IMR-90 (cell line): ENCODE measurements around the gene HNMT. TPM values are rescaled to one million over a fixed set of nuclear protein-coding genes. Genes with fewer than 3 reads are reported as not detected.

ENCODE experiments used
- ATAC-seq: fragments of 200-7000 bp; cut with Tn5 transposase; 2 replicates; pipeline ENCODE4 v1.9.1; 2020; ENCODE audit warnings: low read depth, mild to moderate bottlenecking, moderate library complexity
- BruUV-seq: library from RNA; stranded (reverse); fragments of 400-500 nt; replicated peaks from 2 replicates; lab custom pipeline; 2021; lab: Mats Ljungman, UMichigan
- CTCF ChIA-PET: fragments of 300-600 bp; formaldehyde crosslinking; extraction: SDS; loops from one replicate; lab custom pipeline; 2021; ENCODE audit warnings: antibody characterized with exemption; lab: Yijun Ruan, JAX
- POLR2A ChIA-PET: fragments of 300-600 bp; sonication (Branson Sonifier 250); formaldehyde crosslinking; loops from one replicate; lab custom pipeline; 2022; ENCODE audit warnings: antibody characterized with exemption; ENCODE audit not compliant: unreplicated experiment; lab: Charles Lee
- DNase-seq: peaks from one replicate; pipeline ENCODE4 v3.0.0; 2013
- H2AFZ ChIP-seq: replicated peaks from 2 replicates; pipeline ENCODE3; 2013; ENCODE audit warnings: low read length, mild to moderate bottlenecking; ENCODE audit not compliant: poor library complexity
- H2AK5ac ChIP-seq: 2 replicates; pipeline ENCODE4 v1.6.1; 2013; ENCODE audit warnings: low read depth, low read length, inconsistent platforms
- H2AK9ac ChIP-seq: replicated peaks from 2 replicates; pipeline ENCODE3; 2013; ENCODE audit warnings: mild to moderate bottlenecking, low read depth, low read length, moderate library complexity; ENCODE audit not compliant: poor library complexity
- H2BK120ac ChIP-seq: 2 replicates; pipeline ENCODE4 v1.6.1; 2013; ENCODE audit warnings: low read depth, low read length, inconsistent platforms
- H2BK15ac ChIP-seq: 3 replicates; pipeline ENCODE4 v1.6.1; 2013; ENCODE audit warnings: low read depth, low read length, inconsistent platforms
- H2BK20ac ChIP-seq: 2 replicates; pipeline ENCODE4 v1.6.1; 2013; ENCODE audit warnings: low read depth, mild to moderate bottlenecking, inconsistent platforms, low read length, moderate library complexity
- H2BK5ac ChIP-seq: 2 replicates; pipeline ENCODE4 v1.6.1; 2013; ENCODE audit warnings: mild to moderate bottlenecking, low read depth, low read length, inconsistent platforms; ENCODE audit not compliant: poor library complexity, severe bottlenecking
- H3K14ac ChIP-seq: replicated peaks from 2 replicates; pipeline ENCODE4 v1.6.1; 2013; ENCODE audit warnings: low read depth, low read length, inconsistent platforms
- H3K18ac ChIP-seq: 2 replicates; pipeline ENCODE4 v1.6.1; 2013; ENCODE audit warnings: low read depth, low read length, control low read depth
- H3K23ac ChIP-seq: 2 replicates; pipeline ENCODE4 v1.6.1; 2013; ENCODE audit warnings: low read depth, low read length, inconsistent platforms
- H3K27ac ChIP-seq: 2 replicates; pipeline ENCODE4 v1.5.1; 2013; ENCODE audit warnings: mild to moderate bottlenecking, control low read depth, low read length; ENCODE audit not compliant: insufficient read depth
- H3K27me3 ChIP-seq: 2 replicates; pipeline ENCODE4 v1.6.1; 2013; ENCODE audit warnings: low read length; ENCODE audit not compliant: control insufficient read depth, insufficient read depth
- H3K36me3 ChIP-seq: 2 replicates; pipeline ENCODE4 v1.6.1; 2013; ENCODE audit warnings: low read length, mixed read lengths; ENCODE audit not compliant: control insufficient read depth, insufficient read depth
- H3K4ac ChIP-seq: 2 replicates; pipeline ENCODE4 v1.6.1; 2013; ENCODE audit warnings: low read depth, low read length, inconsistent platforms
- H3K4me1 ChIP-seq: 2 replicates; pipeline ENCODE4 v1.6.1; 2013; ENCODE audit warnings: low read length, mixed read lengths; ENCODE audit not compliant: control insufficient read depth, insufficient read depth
- H3K4me2 ChIP-seq: 2 replicates; pipeline ENCODE4 v1.6.1; 2013; ENCODE audit warnings: low read depth, mild to moderate bottlenecking, control low read depth, low read length, moderate library complexity
- H3K4me3 ChIP-seq: 2 replicates; pipeline ENCODE4 v1.5.1; 2013; ENCODE audit warnings: low read depth, mild to moderate bottlenecking, control low read depth, low read length, moderate library complexity; ENCODE audit not compliant: insufficient read depth
- H3K56ac ChIP-seq: 2 replicates; pipeline ENCODE4 v1.6.1; 2013; ENCODE audit warnings: low read length, inconsistent platforms; ENCODE audit not compliant: insufficient read depth; ENCODE audit errors: extremely low read depth
- H3K79me1 ChIP-seq, 2 experiments: 2 replicates each; pipeline ENCODE4 v1.6.1; 2013; ENCODE audit warnings: low read length in 2 of 2, inconsistent platforms in 1 of 2, low read depth in 1 of 2
- H3K9ac ChIP-seq: 2 replicates; pipeline ENCODE4 v1.6.1; 2013; ENCODE audit warnings: low read depth, low read length, control low read depth
- H3K9me1 ChIP-seq: 2 replicates; pipeline ENCODE4 v1.6.1; 2013; ENCODE audit warnings: low read length, inconsistent platforms; ENCODE audit not compliant: insufficient read depth
- H3K9me3 ChIP-seq: 2 replicates; pipeline ENCODE4 v1.6.1; 2013; ENCODE audit warnings: low read length; ENCODE audit not compliant: control insufficient read depth, insufficient read depth
- H4K20me1 ChIP-seq: 2 replicates; pipeline ENCODE4 v1.6.1; 2013; ENCODE audit warnings: low read length, inconsistent platforms; ENCODE audit not compliant: insufficient read depth
- H4K5ac ChIP-seq: 2 replicates; pipeline ENCODE4 v1.6.1; 2013; ENCODE audit warnings: mild to moderate bottlenecking, low read depth, low read length, control low read depth
- H4K8ac ChIP-seq, 2 experiments: 2 replicates each; pipeline ENCODE4 v1.6.1; 2013; ENCODE audit warnings: low read depth in 2 of 2, low read length in 2 of 2, control low read depth in 1 of 2, inconsistent platforms in 1 of 2
- H4K91ac ChIP-seq: 2 replicates; pipeline ENCODE4 v1.6.1; 2013; ENCODE audit warnings: low read depth, low read length, inconsistent platforms; ENCODE audit not compliant: insufficient read depth
- BHLHE40 ChIP-seq: fragments of 150-350 bp; IDR thresholded peaks from 2 replicates; pipeline ENCODE4 v1.6.1; 2016; ENCODE audit warnings: mild to moderate bottlenecking, low read depth, low read length
- CEBPB ChIP-seq: IDR thresholded peaks from 2 replicates; pipeline ENCODE4 v1.6.1; 2012; ENCODE audit warnings: low read depth, low read length, improper control_type of control experiment
- CHD1 ChIP-seq: IDR thresholded peaks from 2 replicates; pipeline ENCODE4 v1.6.1; 2012; ENCODE audit warnings: low read depth, low read length, improper control_type of control experiment
- FOS ChIP-seq: fragments of 150-350 bp; IDR thresholded peaks from 2 replicates; pipeline ENCODE4 v1.6.1; 2016; ENCODE audit warnings: low read depth, low read length
- MAZ ChIP-seq: IDR thresholded peaks from 2 replicates; pipeline ENCODE4 v1.6.1; 2012; ENCODE audit warnings: low read depth, mild to moderate bottlenecking, low read length, improper control_type of control experiment, moderate library complexity, borderline replicate concordance
- MXI1 ChIP-seq: IDR thresholded peaks from 2 replicates; pipeline ENCODE4 v1.6.1; 2012; ENCODE audit warnings: low read depth, mild to moderate bottlenecking, low read length, moderate library complexity, borderline replicate concordance
- NFE2L2 ChIP-seq: fragments of 150-350 bp; IDR thresholded peaks from 2 replicates; pipeline ENCODE4 v1.6.1; 2016; ENCODE audit warnings: low read depth, mild to moderate bottlenecking, low read length
- POLR2A ChIP-seq: IDR thresholded peaks from 2 replicates; pipeline ENCODE4 v1.6.1; 2012; ENCODE audit warnings: mild to moderate bottlenecking, low read depth, low read length
- RAD21 ChIP-seq: IDR thresholded peaks from 2 replicates; pipeline ENCODE4 v1.6.1; 2012; ENCODE audit warnings: low read length, improper control_type of control experiment
- RCOR1 ChIP-seq: IDR thresholded peaks from 2 replicates; pipeline ENCODE4 v1.6.1; 2012; ENCODE audit warnings: mild to moderate bottlenecking, low read length, improper control_type of control experiment; ENCODE audit not compliant: insufficient replicate concordance
- RFX5 ChIP-seq: IDR thresholded peaks from 2 replicates; pipeline ENCODE4 v1.8.0; 2012; ENCODE audit warnings: low read depth, mild to moderate bottlenecking, low read length, moderate library complexity
- SMC3 ChIP-seq: fragments of 150-350 bp; IDR thresholded peaks from 2 replicates; pipeline ENCODE4 v1.6.1; 2016; ENCODE audit warnings: low read depth, mild to moderate bottlenecking, antibody characterized with exemption, low read length, moderate library complexity
- WGBS, 2 experiments: methylation state at CpG; one replicate each; pipeline versions ENCODE4 v1.1.5 to v1.1.7; 2013; ENCODE audit warnings: missing lambda C conversion rate in 2 of 2; ENCODE audit not compliant: insufficient read length in 1 of 2; ENCODE audit errors: extremely low coverage in 2 of 2; 5-methylcytosine and 5-hydroxymethylcytosine counted together
- dilution Hi-C: fragments of 300-500 bp; cut with HindIII; formaldehyde crosslinking; loops from one replicate; pipeline ENCODE4 v1.14.3; 2018; ENCODE audit warnings: low sequenced_read_pairs; ENCODE audit not compliant: unreplicated experiment
- in situ Hi-C: fragments of 300-500 bp; cut with MboI; formaldehyde crosslinking; loops from 3 replicates; pipeline ENCODE4 v1.14.3; 2019; ENCODE audit warnings: low sequenced_read_pairs, inconsistent platforms, mixed read lengths
- intact Hi-C: fragments of 100-400 bp; cut with micrococcal nuclease; formaldehyde crosslinking; loops from 2 replicates; pipeline ENCODE4 v1.10.0; 2022
- polyA plus RNA-seq, 3 experiments: library from polyadenylated mRNA; depleted of rRNA; stranded (reverse); fragments of >200 nt; gene quantifications; 2 replicates each; pipeline ENCODE4 v1.2.3, GENCODE V29; 2012; ENCODE audit warnings: low replicate concordance in 1 of 3
- total RNA-seq: library from RNA; depleted of rRNA; stranded (reverse); fragments of >200 nt; gene quantifications from 2 replicates; pipeline ENCODE4 v1.2.3, GENCODE V29; 2012
- TF ChIP-seq, protein P1 (sequence below): conservative IDR thresholded peaks from 2 replicates; pipeline ENCODE4 v1.5.1; 2012; ENCODE audit warnings: mild to moderate bottlenecking, low read depth, low read length, improper control_type of control experiment
- TF ChIP-seq, protein P2 (sequence below): fragments of 150-350 bp; IDR thresholded peaks from 2 replicates; pipeline ENCODE4 v1.6.1; 2016; ENCODE audit warnings: low read depth, mild to moderate bottlenecking, low read length, moderate library complexity, borderline replicate concordance
- TF ChIP-seq, protein P3 (sequence below): fragments of 150-350 bp; IDR thresholded peaks from 2 replicates; pipeline ENCODE4 v1.6.1; 2017; ENCODE audit warnings: mild to moderate bottlenecking, antibody characterized with exemption, low read length, low read depth

HNMT gene
- total and polyA plus RNA-seq, 2 of the 4 experiments (the other 2 are of a cell fraction) = 6.4 to 14.2 TPM

DNA sequence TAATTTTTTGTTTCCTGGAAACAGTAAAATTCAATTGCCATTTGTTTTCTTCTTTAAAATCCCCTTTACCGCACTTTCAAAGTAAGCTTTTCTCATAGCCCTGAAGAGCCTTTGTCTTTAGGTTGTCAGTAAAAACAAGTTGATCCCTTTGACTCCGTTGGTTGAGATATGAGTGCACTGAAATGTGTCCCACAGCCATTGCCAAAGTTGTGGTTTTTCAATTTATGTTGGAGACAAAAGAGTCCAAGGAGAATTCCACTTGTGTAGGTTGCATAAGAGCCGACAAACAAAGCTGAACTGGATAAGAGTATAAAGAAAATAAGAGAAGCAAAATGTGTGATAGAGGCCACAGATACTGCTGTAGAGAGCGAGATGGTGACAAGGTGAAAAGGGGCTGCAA lies 26.1 kb upstream of the HNMT start:
- H2BK120ac ChIP-seq = no peak overlapping the region

More for the DNA sequence above, 26.1 kb upstream of the HNMT start:
- no peaks in the 10 kb centered on the region; the same call in 1 of the 2 replicates for H3K9me3 ChIP-seq
- in situ Hi-C loops (no loop called here), intact Hi-C loops (no loop called here), dilution Hi-C loops (no loop called here)
- H3K18ac ChIP-seq = no peak overlapping the region
- no peaks in the 10 kb centered on the region for H3K79me1 ChIP-seq
- no peak overlapping the region for H3K14ac ChIP-seq
- H3K56ac ChIP-seq = no peak overlapping the region
- H3K23ac ChIP-seq = no peak overlapping the region
- no peak overlapping the region for H2AK5ac ChIP-seq
- no peak overlapping the region for H3K4me3 ChIP-seq
- no peak overlapping the region for H3K4me2 ChIP-seq
- H2BK15ac ChIP-seq = no peak overlapping the region
- H2AK9ac ChIP-seq = no peak overlapping the region
- WGBS, 2 experiments = 19% methylated on average over 2 of the region's 4 CpGs; no CpG with 5 or more reads in 1 of the 2 experiments
- no TSS peak for BruUV-seq
- H3K9ac ChIP-seq = no peak overlapping the region
- POLR2A ChIA-PET = interaction anchor here (0.6 to 0.7 kb wide), 2 partner anchors 9 to 26 kb away, joined by 3 to 9 read pairs; no protein-coding TSS in a partner anchor
- H3K27me3 ChIP-seq = no peaks in the 10 kb centered on the region; the same call in 1 of the 2 replicates
- no peak overlapping the region for H4K5ac ChIP-seq
- no peaks in the 10 kb centered on the region for H4K20me1 ChIP-seq
- peaks cover 8% of the 10 kb centered on the region; the same call in 1 of the 2 replicates for H3K4me1 ChIP-seq
- CTCF ChIA-PET = interaction anchor here (0.7 to 1.3 kb wide), 2 partner anchors 10 to 448 kb away, joined by 3 read pairs; no protein-coding TSS in a partner anchor
- peak; percentile 59 for DNase-seq
- no peak for TF ChIP-seq RCOR1
- TF ChIP-seq MXI1 = no peak
- TF ChIP-seq NFE2L2 = no peak
- TF ChIP-seq RAD21 = no peak
- no peak for TF ChIP-seq SMC3
- no peak for TF ChIP-seq MAZ
- no peak for TF ChIP-seq CEBPB
- TF ChIP-seq CHD1 = no peak
- no peak for TF ChIP-seq RFX5
- TF ChIP-seq, protein P1, sequence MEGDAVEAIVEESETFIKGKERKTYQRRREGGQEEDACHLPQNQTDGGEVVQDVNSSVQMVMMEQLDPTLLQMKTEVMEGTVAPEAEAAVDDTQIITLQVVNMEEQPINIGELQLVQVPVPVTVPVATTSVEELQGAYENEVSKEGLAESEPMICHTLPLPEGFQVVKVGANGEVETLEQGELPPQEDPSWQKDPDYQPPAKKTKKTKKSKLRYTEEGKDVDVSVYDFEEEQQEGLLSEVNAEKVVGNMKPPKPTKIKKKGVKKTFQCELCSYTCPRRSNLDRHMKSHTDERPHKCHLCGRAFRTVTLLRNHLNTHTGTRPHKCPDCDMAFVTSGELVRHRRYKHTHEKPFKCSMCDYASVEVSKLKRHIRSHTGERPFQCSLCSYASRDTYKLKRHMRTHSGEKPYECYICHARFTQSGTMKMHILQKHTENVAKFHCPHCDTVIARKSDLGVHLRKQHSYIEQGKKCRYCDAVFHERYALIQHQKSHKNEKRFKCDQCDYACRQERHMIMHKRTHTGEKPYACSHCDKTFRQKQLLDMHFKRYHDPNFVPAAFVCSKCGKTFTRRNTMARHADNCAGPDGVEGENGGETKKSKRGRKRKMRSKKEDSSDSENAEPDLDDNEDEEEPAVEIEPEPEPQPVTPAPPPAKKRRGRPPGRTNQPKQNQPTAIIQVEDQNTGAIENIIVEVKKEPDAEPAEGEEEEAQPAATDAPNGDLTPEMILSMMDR = no peak
- TF ChIP-seq, protein P2, sequence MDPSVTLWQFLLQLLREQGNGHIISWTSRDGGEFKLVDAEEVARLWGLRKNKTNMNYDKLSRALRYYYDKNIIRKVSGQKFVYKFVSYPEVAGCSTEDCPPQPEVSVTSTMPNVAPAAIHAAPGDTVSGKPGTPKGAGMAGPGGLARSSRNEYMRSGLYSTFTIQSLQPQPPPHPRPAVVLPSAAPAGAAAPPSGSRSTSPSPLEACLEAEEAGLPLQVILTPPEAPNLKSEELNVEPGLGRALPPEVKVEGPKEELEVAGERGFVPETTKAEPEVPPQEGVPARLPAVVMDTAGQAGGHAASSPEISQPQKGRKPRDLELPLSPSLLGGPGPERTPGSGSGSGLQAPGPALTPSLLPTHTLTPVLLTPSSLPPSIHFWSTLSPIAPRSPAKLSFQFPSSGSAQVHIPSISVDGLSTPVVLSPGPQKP = no peak
- TF ChIP-seq, protein P3, sequence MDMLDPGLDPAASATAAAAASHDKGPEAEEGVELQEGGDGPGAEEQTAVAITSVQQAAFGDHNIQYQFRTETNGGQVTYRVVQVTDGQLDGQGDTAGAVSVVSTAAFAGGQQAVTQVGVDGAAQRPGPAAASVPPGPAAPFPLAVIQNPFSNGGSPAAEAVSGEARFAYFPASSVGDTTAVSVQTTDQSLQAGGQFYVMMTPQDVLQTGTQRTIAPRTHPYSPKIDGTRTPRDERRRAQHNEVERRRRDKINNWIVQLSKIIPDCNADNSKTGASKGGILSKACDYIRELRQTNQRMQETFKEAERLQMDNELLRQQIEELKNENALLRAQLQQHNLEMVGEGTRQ = no peak
- TF ChIP-seq BHLHE40 = no peak
- no peak for TF ChIP-seq POLR2A
- TF ChIP-seq FOS = no peak
- no peak overlapping the region for H2AFZ ChIP-seq
- H2BK20ac ChIP-seq = no peak overlapping the region
- H2BK5ac ChIP-seq = no peak overlapping the region
- H4K91ac ChIP-seq = no peak overlapping the region
- ATAC-seq = peak; percentile 35
- H3K36me3 ChIP-seq = no peaks in the 10 kb centered on the region
- no peak overlapping the region for H4K8ac ChIP-seq
- 0 out of 2 replicates have a peak, but pooled peaks cover 3% of the 10 kb centered on the region for H3K9me1 ChIP-seq
- no peak overlapping the region for H3K27ac ChIP-seq
- H3K4ac ChIP-seq = no peak overlapping the region
